GM12872 (cell line): ENCODE results near the gene KCNE4.

Experiments
- TF ChIP-seq, protein P1 (sequence below): IDR thresholded peaks from 3 replicates; pipeline ENCODE4 v1.5.1; 2011; ENCODE audit warnings: low read depth, mild to moderate bottlenecking, low read length, moderate library complexity; ENCODE audit not compliant: insufficient read depth

Gene KCNE4

DNA sequence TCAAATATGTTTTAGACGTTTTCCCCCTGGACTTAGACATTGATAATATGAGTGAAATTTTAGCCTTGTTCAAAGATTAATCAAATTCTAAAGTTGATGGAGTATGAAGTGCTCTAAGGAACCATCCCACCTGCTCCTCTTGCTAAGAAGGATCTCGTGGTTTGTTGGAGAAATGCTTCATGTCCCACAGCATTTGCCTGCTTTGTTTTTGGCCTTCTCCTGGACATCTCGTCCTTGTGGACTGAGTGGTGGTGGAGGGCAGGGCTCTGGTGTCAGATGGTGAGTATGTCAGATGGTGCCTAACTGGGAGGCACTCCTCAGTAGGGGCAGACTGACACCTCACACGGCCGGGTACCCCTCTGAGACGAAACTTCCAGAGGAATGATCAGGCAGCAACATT, 39.7 kb upstream of the KCNE4 start:
- TF ChIP-seq, protein P1, sequence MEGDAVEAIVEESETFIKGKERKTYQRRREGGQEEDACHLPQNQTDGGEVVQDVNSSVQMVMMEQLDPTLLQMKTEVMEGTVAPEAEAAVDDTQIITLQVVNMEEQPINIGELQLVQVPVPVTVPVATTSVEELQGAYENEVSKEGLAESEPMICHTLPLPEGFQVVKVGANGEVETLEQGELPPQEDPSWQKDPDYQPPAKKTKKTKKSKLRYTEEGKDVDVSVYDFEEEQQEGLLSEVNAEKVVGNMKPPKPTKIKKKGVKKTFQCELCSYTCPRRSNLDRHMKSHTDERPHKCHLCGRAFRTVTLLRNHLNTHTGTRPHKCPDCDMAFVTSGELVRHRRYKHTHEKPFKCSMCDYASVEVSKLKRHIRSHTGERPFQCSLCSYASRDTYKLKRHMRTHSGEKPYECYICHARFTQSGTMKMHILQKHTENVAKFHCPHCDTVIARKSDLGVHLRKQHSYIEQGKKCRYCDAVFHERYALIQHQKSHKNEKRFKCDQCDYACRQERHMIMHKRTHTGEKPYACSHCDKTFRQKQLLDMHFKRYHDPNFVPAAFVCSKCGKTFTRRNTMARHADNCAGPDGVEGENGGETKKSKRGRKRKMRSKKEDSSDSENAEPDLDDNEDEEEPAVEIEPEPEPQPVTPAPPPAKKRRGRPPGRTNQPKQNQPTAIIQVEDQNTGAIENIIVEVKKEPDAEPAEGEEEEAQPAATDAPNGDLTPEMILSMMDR = no peak

DNA sequence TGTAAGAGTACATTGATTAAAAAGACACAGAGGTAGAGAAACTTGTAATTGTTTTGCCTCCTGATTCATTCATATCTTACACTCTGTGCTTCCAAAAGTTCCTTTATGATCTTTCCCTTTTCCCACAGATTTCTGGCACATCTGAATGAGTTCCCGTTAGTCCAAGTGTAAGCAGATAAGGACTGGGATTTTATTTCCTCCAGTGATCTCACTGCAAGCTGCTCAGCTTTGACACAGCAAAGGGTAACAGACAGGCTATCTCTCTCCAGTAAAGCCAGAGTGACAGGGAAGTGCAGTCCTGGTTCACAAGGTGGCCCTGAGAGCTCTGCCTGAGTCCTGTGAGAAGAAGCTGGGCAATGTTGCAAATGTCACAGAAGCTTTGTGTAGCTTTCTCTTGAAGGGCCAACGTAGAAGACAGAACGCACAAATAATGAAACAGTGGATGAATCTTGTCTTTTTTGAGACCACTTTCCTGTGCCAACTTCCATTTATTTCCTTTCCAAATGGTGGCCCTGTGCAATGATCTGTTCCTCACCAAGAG, 32.5 kb upstream of the KCNE4 start:
- TF ChIP-seq, protein P1 = no peak

DNA sequence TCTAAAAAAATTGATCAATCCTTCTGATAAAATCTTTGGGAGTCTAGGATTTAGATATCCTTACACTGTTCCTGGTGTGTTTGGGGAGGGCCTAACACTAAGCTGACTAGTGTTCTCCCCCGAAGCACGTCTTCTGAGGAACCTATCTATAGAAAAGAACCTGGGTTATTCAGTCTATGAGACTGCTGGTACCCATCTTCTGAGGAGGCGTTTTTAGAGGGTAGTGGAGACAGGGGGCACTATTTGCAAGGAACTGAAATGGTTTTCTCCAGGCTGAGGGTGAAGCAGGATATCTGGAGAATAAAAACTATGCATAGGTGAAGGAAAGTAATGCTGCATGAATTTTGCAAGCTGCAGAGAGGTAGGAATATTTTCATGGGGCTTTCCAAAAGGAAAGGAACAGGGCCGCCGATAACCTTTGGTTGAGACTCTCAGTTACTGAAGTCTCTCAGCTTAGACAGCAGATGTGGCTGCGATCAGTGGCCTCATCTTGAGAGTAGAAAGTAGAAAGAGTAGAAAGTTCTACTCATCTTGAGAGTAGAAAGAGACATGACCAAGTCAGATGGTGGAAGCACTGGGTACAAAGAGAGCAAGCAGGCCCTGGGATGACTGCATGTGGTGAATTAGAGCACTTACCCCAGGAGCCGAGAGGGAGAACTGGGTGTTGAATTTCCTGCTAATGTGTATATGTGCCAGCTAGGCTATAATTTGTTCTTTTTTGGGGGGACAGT, 31.8 kb upstream of the KCNE4 start:
- TF ChIP-seq, protein P1 = no peak

DNA sequence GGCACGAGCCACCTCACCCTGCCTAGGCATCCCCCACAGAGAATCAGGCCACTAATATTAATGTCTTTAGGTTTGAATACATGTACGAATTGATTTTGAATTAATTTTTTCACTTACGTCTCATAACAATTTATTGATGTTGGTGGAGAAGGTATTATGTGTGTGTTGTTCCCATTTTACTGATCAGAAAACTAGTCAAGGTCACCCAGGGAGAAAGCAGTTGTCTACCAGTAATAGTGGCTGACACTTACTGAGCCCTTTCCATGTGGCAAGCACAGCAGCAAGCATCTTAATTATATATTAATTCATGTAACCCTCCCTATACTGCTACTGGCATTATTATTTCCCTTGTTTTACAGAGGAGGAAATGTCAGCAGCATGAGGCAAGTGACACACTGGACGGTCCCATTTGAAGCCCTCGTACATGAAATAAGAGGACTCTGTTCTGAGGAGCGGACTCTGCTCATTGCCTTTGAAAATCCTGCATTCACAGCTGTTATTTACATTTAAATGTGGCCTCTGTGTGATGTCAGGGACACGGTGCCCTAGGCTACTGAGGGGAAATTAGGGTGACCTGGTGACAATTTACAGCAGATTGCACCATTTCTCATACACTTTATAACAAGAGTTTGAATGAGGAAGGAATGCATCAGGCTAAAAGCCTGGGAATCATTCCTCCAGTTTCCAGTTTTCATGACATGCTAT, 30.9 kb upstream of the KCNE4 start:
- TF ChIP-seq, protein P1 = no peak

DNA sequence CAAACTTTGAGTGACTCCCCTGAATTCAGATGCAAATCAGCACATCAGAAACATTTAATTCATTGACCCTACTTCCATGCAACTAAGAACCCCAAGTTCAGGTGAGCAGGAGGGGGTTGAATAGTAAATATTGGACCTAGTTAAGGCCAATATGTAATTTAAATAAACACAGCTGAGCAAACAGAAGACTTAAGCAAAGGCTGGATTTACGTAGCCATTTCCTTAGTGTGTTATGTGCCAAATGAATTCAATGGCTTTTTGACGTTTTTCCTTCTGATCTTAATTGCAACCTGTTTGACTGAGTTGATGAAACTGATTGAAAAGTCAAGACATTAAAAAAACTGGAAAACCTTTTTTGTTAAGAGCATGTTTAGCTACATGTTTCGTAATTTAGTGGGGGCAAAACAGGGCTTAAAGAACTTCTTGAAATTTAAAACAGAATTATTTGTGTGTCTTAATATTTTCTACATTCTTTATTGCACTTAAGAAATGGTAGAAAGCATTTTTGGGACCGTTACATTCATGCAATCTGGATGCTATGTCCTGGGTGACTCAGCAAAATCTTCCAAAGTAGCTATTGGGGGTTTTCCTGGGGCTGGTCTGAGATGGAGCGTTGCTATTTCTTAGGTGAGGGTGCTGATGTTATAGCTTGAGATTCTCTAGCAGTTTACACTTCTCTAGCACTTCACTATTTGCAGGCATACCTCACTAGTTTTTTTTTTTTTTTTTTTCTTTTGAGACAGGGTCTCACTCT, 25.5 kb upstream of the KCNE4 start:
- TF ChIP-seq, protein P1 = no peak

DNA sequence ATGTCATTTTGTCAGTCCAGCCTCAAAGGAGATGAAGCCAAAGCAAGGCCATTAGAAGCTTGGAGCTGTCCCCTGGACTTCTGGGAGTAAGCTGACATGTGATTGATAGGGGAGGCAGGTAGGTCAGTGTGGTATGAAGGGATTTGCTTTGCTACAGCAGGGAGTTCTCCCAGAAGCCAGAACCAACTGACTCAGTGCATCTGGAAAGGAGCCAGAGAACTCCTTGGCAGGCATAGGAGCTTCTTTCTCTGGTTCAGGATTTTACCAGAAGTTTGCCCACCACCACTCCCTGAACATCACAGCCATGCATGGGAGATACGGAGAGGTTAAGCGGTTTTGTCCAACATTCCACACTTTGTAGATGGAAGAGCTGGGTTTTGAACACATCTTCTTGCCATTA, 24.5 kb upstream of the KCNE4 start:
- TF ChIP-seq, protein P1 = no peak

DNA sequence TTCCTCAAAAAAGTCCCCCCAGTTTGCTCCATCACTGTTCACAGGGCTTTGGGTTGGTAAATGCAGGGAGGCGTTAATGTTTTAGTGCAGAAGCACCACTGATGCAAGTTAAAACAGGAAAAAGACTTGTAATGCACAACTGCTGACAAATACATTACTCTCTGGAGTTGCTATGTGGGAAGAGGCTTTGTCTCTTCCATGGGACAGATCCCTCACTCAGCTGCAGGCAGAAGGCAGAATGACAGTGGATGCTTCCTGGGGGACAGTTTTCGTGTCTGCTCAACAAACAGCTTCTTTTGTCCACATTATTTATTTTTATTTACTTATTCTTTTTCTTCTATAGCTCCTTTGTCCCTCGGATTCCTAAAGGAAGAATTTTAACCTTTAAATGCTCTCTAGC, 22.7 kb upstream of the KCNE4 start:
- TF ChIP-seq, protein P1 = no peak
